HG03025 (cell line): ENCODE results near the gene MSI2.

Experiments
- ATAC-seq: cut with Tn5 transposase; IDR thresholded peaks from one replicate; pipeline ENCODE4 v1.9.1; 2021; ENCODE audit warnings: mild to moderate bottlenecking, moderate library complexity; ENCODE audit not compliant: unreplicated experiment, low FRiP score

Gene MSI2

GRCh38 chr17:57269052-57269451 is 12.7 kb downstream of the MSI2 start:
- no peak for ATAC-seq

- no peak for ATAC-seq
Observed at GRCh38 chr17:57269598-57270255, 13.4 kb downstream of the MSI2 start.

GRCh38 chr17:57270801-57271245 is 14.5 kb downstream of the MSI2 start:
- no peak for ATAC-seq

GRCh38 chr17:57271821-57272220 is 15.5 kb downstream of the MSI2 start:
- ATAC-seq: no peak

GRCh38 chr17:57273490-57273889 is 17.2 kb downstream of the MSI2 start:
- no peak for ATAC-seq

GRCh38 chr17:57274162-57274561 is 17.8 kb downstream of the MSI2 start:
- no peak for ATAC-seq

- ATAC-seq: no peak
Observed at GRCh38 chr17:57275071-57275764, 18.9 kb downstream of the MSI2 start.

- no peak for ATAC-seq
Observed at GRCh38 chr17:57276621-57277020, 20.3 kb downstream of the MSI2 start.

GRCh38 chr17:57277923-57278604 is 21.7 kb downstream of the MSI2 start:
- no peak for ATAC-seq

- ATAC-seq: no peak
Observed at GRCh38 chr17:57278740-57279387, 22.5 kb downstream of the MSI2 start.

GRCh38 chr17:57279432-57279831 is 23.1 kb downstream of the MSI2 start:
- no peak for ATAC-seq

- ATAC-seq: no peak
Observed at GRCh38 chr17:57281887-57282286, 25.6 kb downstream of the MSI2 start.

GRCh38 chr17:57282296-57282695 is 26.0 kb downstream of the MSI2 start:
- ATAC-seq: no peak

- no peak for ATAC-seq
Observed at GRCh38 chr17:57283203-57283971, 27.1 kb downstream of the MSI2 start.

GRCh38 chr17:57284583-57284982 is 28.3 kb downstream of the MSI2 start:
- no peak for ATAC-seq

- no peak for ATAC-seq
Observed at GRCh38 chr17:57284984-57285646, 28.8 kb downstream of the MSI2 start.

GRCh38 chr17:57285701-57286100 is 29.4 kb downstream of the MSI2 start:
- ATAC-seq: no peak

GRCh38 chr17:57286399-57287105 is 30.2 kb downstream of the MSI2 start:
- ATAC-seq: no peak

GRCh38 chr17:57288040-57288772 is 31.9 kb downstream of the MSI2 start:
- ATAC-seq: no peak
